Gastrocnemius medialis (tissue), 4 donors: ENCODE results near the gene MAPK8IP1.

ENCODE experiments used
- POLR2A ChIP-seq, 2 donors: fragments of 450-650 bp; IDR thresholded peaks; one replicate each; pipeline ENCODE4 v1.6.1; 2017; ENCODE audit warnings: antibody characterized with exemption in 2 of 2, mild to moderate bottlenecking in 2 of 2, moderate library complexity in 2 of 2
- TF ChIP-seq, protein P1 (sequence below), 5 experiments: fragments of 450-650 bp in 3 of 5; fragments of 200-600 bp in 2 of 5; sonication (generic) in 2 of 5; IDR thresholded peaks in 4 of 5; conservative IDR thresholded peaks in 1 of 5; 1 replicate in 4 of 5; 2 replicates in 1 of 5; pipeline ENCODE4 v1.5.1; 2016 to 2019; ENCODE audit warnings: antibody characterized with exemption in 5 of 5, mild to moderate bottlenecking in 3 of 5, moderate library complexity in 3 of 5

GRCh38 chr11:45948356-45948755 is 62.9 kb downstream of the MAPK8IP1 start:
- TF ChIP-seq, protein P1, sequence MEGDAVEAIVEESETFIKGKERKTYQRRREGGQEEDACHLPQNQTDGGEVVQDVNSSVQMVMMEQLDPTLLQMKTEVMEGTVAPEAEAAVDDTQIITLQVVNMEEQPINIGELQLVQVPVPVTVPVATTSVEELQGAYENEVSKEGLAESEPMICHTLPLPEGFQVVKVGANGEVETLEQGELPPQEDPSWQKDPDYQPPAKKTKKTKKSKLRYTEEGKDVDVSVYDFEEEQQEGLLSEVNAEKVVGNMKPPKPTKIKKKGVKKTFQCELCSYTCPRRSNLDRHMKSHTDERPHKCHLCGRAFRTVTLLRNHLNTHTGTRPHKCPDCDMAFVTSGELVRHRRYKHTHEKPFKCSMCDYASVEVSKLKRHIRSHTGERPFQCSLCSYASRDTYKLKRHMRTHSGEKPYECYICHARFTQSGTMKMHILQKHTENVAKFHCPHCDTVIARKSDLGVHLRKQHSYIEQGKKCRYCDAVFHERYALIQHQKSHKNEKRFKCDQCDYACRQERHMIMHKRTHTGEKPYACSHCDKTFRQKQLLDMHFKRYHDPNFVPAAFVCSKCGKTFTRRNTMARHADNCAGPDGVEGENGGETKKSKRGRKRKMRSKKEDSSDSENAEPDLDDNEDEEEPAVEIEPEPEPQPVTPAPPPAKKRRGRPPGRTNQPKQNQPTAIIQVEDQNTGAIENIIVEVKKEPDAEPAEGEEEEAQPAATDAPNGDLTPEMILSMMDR (IDR thresholded peaks at IDR 0.05 in 4 of 5, conservative IDR thresholded peaks at IDR 0.05 in 1 of 5): no peak
- no peak for TF ChIP-seq POLR2A (IDR thresholded peaks at IDR 0.05)
